Activated naive CD8-positive, alpha-beta T cell treated with anti-CD3 and anti-CD28 coated beads, Interleukin-2, amount 10 ng/mL, durations not matched to agents 7 days and 5 days (primary cell): ENCODE data around the gene KRTAP4-8. TPM values are rescaled to one million over a fixed set of nuclear protein-coding genes. Genes with fewer than 3 reads are reported as not detected.
"Not testable (repeated sequence)": the region's sequence is repeated elsewhere in the genome, so short reads cannot be mapped to it uniquely, and the experiment has no call there.

ENCODE experiments used
- ATAC-seq: fragments of 150-1000 bp; cut with Tn5 transposase; one replicate; pipeline ENCODE4 v1.10.0; 2021; ENCODE audit warnings: low read depth, moderate library complexity
- POLR2A ChIA-PET: fragments of 350-600 bp; sonication (Branson Sonifier 250); formaldehyde crosslinking; loops from one replicate; lab custom pipeline; 2021; ENCODE audit warnings: antibody characterized with exemption; lab: Charles Lee
- DNase-seq: peaks from one replicate; pipeline ENCODE4 v3.0.0; 2021
- H3K27ac Mint-ChIP-seq: one replicate; pipeline ENCODE4 v1.8.0; 2022; ENCODE audit warnings: mild to moderate bottlenecking, mixed read lengths
- H3K27me3 Mint-ChIP-seq: one replicate; pipeline ENCODE4 v1.8.0; 2022; ENCODE audit warnings: mild to moderate bottlenecking, moderate library complexity, mixed read lengths
- H3K36me3 Mint-ChIP-seq: one replicate; pipeline ENCODE4 v1.8.0; 2021; ENCODE audit warnings: mild to moderate bottlenecking, mixed read lengths
- H3K4me1 Mint-ChIP-seq: one replicate; pipeline ENCODE4 v1.8.0; 2021; ENCODE audit warnings: mixed read lengths
- H3K4me3 Mint-ChIP-seq: one replicate; pipeline ENCODE4 v1.8.0; 2022; ENCODE audit warnings: mild to moderate bottlenecking, moderate library complexity, mixed read lengths
- H3K9me3 Mint-ChIP-seq: one replicate; pipeline ENCODE4 v1.8.0; 2021; ENCODE audit warnings: mixed read lengths
- total RNA-seq, 2 experiments: library from RNA; stranded (reverse); gene quantifications; one replicate each; pipeline ENCODE4 v1.2.3, GENCODE V29; 2021

The KRTAP4-8 gene
- total RNA-seq, 2 experiments from 2014 or later, result not detected

DNA sequence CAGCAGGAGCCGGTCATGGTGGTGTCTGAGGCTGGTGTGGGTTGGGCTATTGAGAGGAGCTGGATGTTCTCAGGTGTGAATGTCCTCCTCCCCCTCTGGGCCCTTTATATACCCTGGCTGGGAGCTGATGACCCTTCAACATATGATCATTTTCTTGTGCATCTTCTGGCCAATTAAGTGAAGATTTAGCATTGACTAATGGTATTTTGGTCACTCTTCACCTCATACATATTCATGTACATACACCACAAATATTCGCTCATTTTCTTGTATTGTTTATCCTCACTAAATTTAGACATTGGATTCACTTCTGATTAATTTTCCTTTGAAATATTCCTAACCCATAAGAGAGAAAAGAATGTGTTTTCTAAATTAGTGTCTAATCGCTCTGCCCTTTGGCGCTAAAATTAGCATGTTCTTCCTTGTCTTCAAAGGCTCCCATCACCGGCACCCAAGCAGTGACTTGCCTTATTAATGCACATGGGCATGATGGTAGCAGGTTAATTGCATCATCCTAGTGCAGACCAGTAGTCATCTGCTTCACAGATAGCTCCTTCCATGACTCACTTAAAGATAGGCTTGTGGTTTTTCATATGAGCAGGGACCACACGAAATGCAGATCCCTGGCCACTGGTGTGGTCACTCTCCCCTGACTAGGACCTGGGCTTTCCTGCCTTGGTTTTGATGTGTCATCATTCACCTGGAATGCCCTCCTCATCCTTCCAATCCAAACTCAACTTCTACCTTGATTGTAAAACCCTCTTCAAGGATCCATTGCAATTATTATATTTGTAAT is 31.9 kb downstream of the KRTAP4-8 start, which contains the start of gene KRTAP2-4:
Gene KRTAP2-4 (minus strand): TSS at position 51 of the 796 bp plus-strand sequence. CDS start 34 bp downstream, at position 17.
- no peaks in the 10 kb centered on the region for H3K36me3 Mint-ChIP-seq
- POLR2A ChIA-PET, result no interaction called here
- no peak for DNase-seq
- no peak within 1 kb of the TSS for H3K27ac Mint-ChIP-seq
- H3K27me3 Mint-ChIP-seq, result peaks cover 4% of the 10 kb centered on the region
- H3K9me3 Mint-ChIP-seq, result no peaks in the 10 kb centered on the region
- peaks cover 5% of the 10 kb centered on the region for H3K4me1 Mint-ChIP-seq
- H3K4me3 Mint-ChIP-seq, result no peak within 1 kb of the TSS
- ATAC-seq, result no peak

DNA sequence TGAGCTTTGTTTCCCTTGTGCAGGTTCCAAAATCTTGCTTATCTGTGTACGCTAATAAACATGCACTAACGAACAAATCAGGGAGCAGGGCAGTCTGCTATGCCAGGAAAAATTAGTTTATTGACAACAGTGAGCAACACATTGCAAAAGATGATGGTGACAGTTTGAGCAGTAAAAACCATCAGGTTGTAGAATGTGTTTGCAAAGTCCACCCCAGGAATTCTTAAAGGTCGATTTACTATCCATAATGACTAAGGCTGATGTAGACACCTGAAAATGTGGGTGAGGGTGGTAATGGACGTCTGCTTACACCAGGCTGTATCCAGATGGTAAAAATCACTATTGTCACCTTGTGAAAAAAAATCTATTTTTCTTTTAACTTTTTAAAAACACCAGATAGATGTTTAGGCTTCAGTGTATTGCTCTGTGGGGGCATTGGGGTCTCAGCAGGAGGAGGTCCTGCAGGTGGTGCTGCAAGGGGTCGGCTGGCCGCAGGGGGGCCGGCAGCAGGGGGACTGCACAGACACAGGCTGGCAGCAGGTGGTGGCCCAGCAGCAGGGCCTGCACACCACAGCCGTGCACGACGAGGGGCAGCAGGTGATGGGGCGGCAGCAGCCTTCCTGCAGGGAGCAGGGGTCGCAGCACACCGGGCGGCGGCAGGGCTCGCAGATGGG is 32.8 kb downstream of the KRTAP4-8 start:
- H3K4me1 Mint-ChIP-seq, H3K4me3 Mint-ChIP-seq, H3K27ac Mint-ChIP-seq, POLR2A ChIA-PET, H3K36me3 Mint-ChIP-seq, DNase-seq, ATAC-seq, H3K9me3 Mint-ChIP-seq: not testable (repeated sequence)
- peaks cover 12% of the 10 kb centered on the region for H3K27me3 Mint-ChIP-seq

DNA sequence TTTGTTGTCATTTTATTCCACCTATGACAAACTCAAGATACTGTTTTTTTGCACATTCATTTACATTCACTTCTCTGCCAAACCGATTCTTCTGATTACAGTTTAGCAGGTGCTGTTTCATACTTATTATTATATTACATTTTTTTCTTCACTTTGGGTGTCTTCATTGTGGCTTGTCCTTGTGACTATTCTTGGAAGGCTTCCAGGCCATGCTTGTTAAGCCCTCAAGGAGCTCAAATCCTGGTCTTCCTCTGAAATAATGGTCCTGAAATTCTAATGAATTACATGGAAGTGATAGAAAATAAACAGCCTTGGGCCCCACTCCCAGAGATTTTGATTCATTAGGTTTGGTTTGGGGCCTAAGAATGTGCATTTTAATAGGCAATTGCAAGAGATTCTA is 33.6 kb downstream of the KRTAP4-8 start:
- POLR2A ChIA-PET, result no interaction called here
- Mint-ChIP-seq H3K9me3 (no peaks in the 10 kb centered on the region), H3K4me3 (no peak overlapping the region), H3K4me1 (peaks cover 5% of the 10 kb centered on the region), H3K36me3 (no peaks in the 10 kb centered on the region), H3K27me3 (peaks cover 18% of the 10 kb centered on the region), H3K27ac (no peak overlapping the region)
- no peak for DNase-seq
- no peak for ATAC-seq

GRCh38 chr17:41063449-41063848 is 34.5 kb downstream of the KRTAP4-8 start:
- Mint-ChIP-seq H3K36me3 (no peaks in the 10 kb centered on the region), H3K4me1 (peaks cover 3% of the 10 kb centered on the region), H3K9me3 (no peaks in the 10 kb centered on the region), H3K27ac (no peak overlapping the region), H3K4me3 (no peak overlapping the region), H3K27me3 (peaks cover 24% of the 10 kb centered on the region)
- ATAC-seq (no peak), DNase-seq (no peak)
- POLR2A ChIA-PET, result no interaction called here

DNA sequence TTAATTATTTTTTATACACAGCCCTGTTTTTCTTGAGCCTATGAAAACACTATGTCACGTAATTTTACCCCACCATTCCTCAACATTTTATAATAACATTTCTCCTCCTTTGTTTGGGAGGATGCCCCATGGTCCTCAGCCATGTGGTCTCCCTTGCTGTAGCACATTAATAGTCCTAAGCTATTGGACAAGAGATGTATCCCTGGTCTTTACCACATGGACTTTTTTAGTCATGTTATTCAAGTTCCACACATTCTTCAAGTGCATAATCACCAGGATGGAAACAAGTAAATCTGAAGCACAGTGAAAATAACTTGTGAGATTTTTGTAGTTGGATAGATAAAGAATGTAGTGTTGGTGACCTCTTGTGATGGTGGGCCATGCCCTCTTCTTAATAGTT is 36.0 kb downstream of the KRTAP4-8 start:
- Mint-ChIP-seq H3K27me3 (peaks cover 28% of the 10 kb centered on the region), H3K4me1 (peaks cover 3% of the 10 kb centered on the region), H3K27ac (no peak overlapping the region), H3K36me3 (no peaks in the 10 kb centered on the region), H3K9me3 (no peaks in the 10 kb centered on the region), H3K4me3 (no peak overlapping the region)
- POLR2A ChIA-PET, result no interaction called here
- ATAC-seq, result no peak
- no peak for DNase-seq

DNA sequence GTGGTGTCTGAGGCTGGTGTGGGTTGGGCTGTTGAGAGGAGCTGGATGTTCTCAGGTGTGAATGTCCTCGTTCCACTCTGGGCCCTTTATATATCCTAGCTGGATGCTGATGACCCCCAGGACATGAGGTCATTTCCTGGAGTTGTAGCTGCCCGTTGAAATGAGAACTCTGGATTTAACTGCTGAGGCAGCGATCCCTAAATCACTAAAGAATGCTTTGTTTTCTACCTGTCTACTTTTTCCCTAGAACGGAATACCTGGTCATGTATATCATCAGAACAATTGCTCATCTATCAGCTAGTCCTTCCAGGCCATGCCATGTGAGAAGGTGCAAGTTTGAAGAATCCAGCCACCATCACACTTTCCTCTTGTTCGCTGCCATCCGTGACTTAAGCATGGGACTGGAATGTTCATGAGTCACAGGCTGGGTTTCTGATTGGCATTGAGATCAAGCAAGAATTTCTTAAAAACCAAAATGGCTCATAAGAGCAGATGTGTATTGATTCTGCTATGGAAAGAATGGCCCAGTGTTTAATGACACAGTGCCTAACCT is 37.8 kb downstream of the KRTAP4-8 start, which contains the start of gene KRTAP2-3:
Gene KRTAP2-3 (minus strand): TSS at position 63 of the 553 bp plus-strand sequence. CDS start 64 bp downstream, outside the sequence.
- H3K27me3 Mint-ChIP-seq, result peaks cover 28% of the 10 kb centered on the region
- H3K4me1 Mint-ChIP-seq, result no peaks in the 10 kb centered on the region
- POLR2A ChIA-PET, result no interaction called here
- no peaks in the 10 kb centered on the region for H3K36me3 Mint-ChIP-seq
- no peak for DNase-seq
- H3K9me3 Mint-ChIP-seq, result no peaks in the 10 kb centered on the region
- no peak within 1 kb of the TSS for H3K4me3 Mint-ChIP-seq
- no peak within 1 kb of the TSS for H3K27ac Mint-ChIP-seq
- no peak for ATAC-seq

DNA sequence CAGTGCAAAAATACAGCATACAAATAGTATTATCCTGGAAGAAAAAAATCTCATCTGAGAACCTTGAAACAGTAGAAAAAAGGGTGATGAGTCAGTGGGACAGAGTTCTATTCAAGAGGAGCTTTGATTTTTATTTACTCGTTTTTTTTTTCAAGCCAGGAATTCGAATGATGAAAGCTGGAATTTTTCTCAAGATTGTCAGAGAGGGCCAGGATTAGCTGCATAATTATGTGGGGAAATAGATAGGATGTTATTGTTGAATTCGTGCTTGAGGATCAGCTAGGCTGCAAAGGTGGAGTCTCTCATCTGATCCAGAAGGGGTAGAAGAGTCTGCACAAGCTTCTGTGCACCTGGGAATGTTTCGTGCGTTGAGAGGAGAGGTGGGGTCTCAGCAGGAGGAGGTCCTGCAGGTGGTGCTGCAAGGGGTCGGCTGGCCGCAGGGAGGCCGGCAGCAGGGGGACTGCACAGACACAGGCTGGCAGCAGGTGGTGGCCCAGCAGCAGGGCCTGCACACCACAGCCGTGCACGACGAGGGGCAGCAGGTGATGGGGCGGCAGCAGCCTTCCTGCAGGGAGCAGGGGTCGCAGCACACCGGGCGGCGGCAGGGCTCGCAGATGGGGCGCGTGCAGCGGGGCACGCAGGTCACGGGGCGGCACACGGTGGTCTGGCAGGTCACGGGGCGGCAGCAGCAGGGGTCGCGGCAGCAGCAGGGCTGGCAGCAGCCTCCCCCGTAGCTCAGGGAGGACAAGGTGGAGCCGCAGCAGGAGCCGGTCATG is 38.5 kb downstream of the KRTAP4-8 start:
- DNase-seq, H3K4me1 Mint-ChIP-seq, POLR2A ChIA-PET, ATAC-seq, H3K27ac Mint-ChIP-seq, H3K9me3 Mint-ChIP-seq, H3K4me3 Mint-ChIP-seq, H3K36me3 Mint-ChIP-seq: not testable (repeated sequence)
- H3K27me3 Mint-ChIP-seq, result peaks cover 28% of the 10 kb centered on the region

DNA sequence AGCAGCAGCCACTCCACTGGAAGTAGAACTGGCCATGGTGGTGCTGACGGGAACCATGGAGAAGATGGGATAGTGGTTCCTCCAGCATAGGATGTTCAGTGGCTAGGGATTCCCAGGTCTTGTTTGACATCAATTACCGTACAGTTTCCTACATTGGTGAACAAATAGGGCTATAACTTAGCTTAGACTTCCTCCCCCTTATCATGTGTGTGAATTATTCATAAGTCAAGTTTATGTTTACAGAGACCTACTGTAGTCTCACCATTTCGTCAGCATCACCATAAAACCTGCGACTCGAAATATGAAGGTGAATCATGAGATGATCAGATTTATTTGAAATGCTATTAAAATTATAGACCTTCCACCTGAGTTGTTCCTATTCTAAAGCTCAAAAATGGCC is 39.2 kb downstream of the KRTAP4-8 start:
- DNase-seq (no peak), ATAC-seq (no peak)
- no peaks in the 10 kb centered on the region for H3K9me3 Mint-ChIP-seq
- no peak overlapping the region for H3K4me3 Mint-ChIP-seq
- no peaks in the 10 kb centered on the region for H3K4me1 Mint-ChIP-seq
- H3K27ac Mint-ChIP-seq, result no peak overlapping the region
- H3K36me3 Mint-ChIP-seq, result no peaks in the 10 kb centered on the region
- POLR2A ChIA-PET, result no interaction called here
- peaks cover 30% of the 10 kb centered on the region for H3K27me3 Mint-ChIP-seq

DNA sequence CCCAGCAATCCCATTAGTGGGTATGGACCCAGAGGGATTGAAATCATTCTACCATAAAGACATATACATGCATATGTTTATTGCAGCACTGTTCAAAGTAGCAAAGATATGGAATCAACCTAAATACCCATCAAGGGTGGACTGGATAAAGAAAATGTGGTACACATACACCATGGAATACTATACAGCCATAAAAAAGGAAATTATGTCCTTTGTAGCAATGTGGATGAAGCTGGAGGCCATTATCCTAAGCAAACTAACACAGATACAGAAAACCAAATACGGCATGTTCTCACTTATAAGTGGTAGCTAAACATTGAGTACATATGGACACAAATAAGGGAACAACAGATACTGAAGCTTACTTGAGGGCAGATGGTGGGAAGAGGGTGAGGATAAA is 40.4 kb downstream of the KRTAP4-8 start:
- POLR2A ChIA-PET, result no interaction called here
- H3K27ac Mint-ChIP-seq, result no peak overlapping the region

GRCh38 chr17:41055130-41055529 is 42.8 kb downstream of the KRTAP4-8 start, which contains the start of gene KRTAP2-2:
KRTAP2-2 (minus strand) TSS chr17:41055230; CDS start chr17:41055211, 19 bp downstream.
- H3K4me3 Mint-ChIP-seq, DNase-seq, H3K9me3 Mint-ChIP-seq, POLR2A ChIA-PET, H3K27ac Mint-ChIP-seq, H3K36me3 Mint-ChIP-seq, ATAC-seq, H3K4me1 Mint-ChIP-seq: not testable (repeated sequence)
- H3K27me3 Mint-ChIP-seq, result peaks cover 18% of the 10 kb centered on the region

More for the DNA sequence above, 40.4 kb downstream of the KRTAP4-8 start:
- H3K4me1 Mint-ChIP-seq, result no peaks in the 10 kb centered on the region
- H3K36me3 Mint-ChIP-seq, result no peaks in the 10 kb centered on the region
- H3K4me3 Mint-ChIP-seq, result no peak overlapping the region
- ATAC-seq (no peak), DNase-seq (no peak)
- H3K9me3 Mint-ChIP-seq, result no peaks in the 10 kb centered on the region
- peaks cover 30% of the 10 kb centered on the region for H3K27me3 Mint-ChIP-seq

DNA sequence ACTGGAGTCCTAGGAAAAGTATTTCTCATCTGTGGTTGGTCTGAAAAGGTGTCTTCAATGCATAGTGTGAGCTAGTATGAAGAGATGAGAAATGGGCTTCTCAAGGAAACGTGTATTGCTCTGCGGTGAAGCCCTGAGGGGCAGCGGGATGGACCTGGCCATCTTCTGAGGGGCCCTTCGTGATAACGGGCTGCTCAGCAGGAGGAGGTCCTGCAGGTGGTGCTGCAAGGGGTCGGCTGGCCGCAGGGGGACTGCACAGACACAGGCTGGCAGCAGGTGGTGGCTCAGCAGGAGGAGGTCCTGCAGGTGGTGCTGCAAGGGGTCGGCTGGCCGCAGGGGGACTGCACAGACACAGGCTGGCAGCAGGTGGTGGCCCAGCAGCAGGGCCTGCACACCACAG is 43.4 kb downstream of the KRTAP4-8 start:
- H3K27ac Mint-ChIP-seq, H3K4me1 Mint-ChIP-seq, H3K9me3 Mint-ChIP-seq, POLR2A ChIA-PET, ATAC-seq, DNase-seq, H3K4me3 Mint-ChIP-seq, H3K36me3 Mint-ChIP-seq: not testable (repeated sequence)
- peaks cover 15% of the 10 kb centered on the region for H3K27me3 Mint-ChIP-seq

- Mint-ChIP-seq H3K4me1 (no peaks in the 10 kb centered on the region), H3K27me3 (peaks cover 11% of the 10 kb centered on the region), H3K9me3 (no peaks in the 10 kb centered on the region), H3K36me3 (no peaks in the 10 kb centered on the region), H3K4me3 (no peak overlapping the region), H3K27ac (no peak overlapping the region)
- POLR2A ChIA-PET, result no interaction called here
- ATAC-seq (no peak), DNase-seq (no peak)
Measured at GRCh38 chr17:41054025-41054424, 43.9 kb downstream of the KRTAP4-8 start.

DNA sequence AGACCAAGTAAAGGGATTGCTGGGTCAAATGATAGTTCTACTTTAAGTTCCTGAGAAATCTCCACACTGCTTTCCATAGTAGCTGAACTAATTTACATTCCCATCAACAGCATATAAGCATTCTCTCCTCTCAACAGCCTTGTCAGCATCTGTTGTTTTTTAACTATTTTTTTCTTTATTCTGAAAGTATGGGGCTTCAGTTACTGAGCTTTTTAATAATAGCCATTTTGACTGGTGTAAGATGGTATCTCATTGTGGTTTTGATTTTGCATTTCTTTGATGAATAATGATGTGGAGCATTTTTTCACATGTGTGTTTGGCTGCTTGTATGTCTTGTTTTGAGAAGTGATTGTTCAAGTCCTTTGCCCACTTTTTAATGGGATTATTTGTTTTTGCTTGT is 45.4 kb downstream of the KRTAP4-8 start:
- H3K4me3 Mint-ChIP-seq, result no peak overlapping the region
- H3K36me3 Mint-ChIP-seq, result no peaks in the 10 kb centered on the region
- DNase-seq (no peak), ATAC-seq (no peak)
- H3K27ac Mint-ChIP-seq, result no peak overlapping the region
- H3K4me1 Mint-ChIP-seq, result no peaks in the 10 kb centered on the region
- POLR2A ChIA-PET, result no interaction called here
- no peaks in the 10 kb centered on the region for H3K9me3 Mint-ChIP-seq
- H3K27me3 Mint-ChIP-seq, result peaks cover 2% of the 10 kb centered on the region
